HepG2 (cell line): ENCODE measurements around the gene ERC1.

Experiments
- EZH2 ChIP-seq: conservative IDR thresholded peaks from 2 replicates; pipeline ENCODE4 v1.6.1; 2012; ENCODE audit warnings: mild to moderate bottlenecking, low read depth, low read length, moderate library complexity
- RFX5 ChIP-seq: IDR thresholded peaks from 2 replicates; pipeline ENCODE4 v1.6.1; 2011; ENCODE audit warnings: low read depth, low read length, improper control_type of control experiment
- ZNF768 ChIP-seq: sonication (generic); formaldehyde crosslinking; IDR thresholded peaks from 2 replicates; pipeline ENCODE4 v1.4.0; 2020; ENCODE audit warnings: missing genetic modification reagents
- TF ChIP-seq, protein P1 (sequence below): sonication (generic); formaldehyde crosslinking; IDR thresholded peaks from 2 replicates; pipeline ENCODE4 v1.5.0; 2020; ENCODE audit warnings: mild to moderate bottlenecking, missing genetic modification reagents, moderate library complexity

GRCh38 chr12:998020-998874 lies 7.2 kb downstream of the ERC1 start:
- TF ChIP-seq ZNF768 (CRISPR knock-in tag): no peak
- TF ChIP-seq EZH2: no peak
- no peak for TF ChIP-seq RFX5
- TF ChIP-seq, protein P1, sequence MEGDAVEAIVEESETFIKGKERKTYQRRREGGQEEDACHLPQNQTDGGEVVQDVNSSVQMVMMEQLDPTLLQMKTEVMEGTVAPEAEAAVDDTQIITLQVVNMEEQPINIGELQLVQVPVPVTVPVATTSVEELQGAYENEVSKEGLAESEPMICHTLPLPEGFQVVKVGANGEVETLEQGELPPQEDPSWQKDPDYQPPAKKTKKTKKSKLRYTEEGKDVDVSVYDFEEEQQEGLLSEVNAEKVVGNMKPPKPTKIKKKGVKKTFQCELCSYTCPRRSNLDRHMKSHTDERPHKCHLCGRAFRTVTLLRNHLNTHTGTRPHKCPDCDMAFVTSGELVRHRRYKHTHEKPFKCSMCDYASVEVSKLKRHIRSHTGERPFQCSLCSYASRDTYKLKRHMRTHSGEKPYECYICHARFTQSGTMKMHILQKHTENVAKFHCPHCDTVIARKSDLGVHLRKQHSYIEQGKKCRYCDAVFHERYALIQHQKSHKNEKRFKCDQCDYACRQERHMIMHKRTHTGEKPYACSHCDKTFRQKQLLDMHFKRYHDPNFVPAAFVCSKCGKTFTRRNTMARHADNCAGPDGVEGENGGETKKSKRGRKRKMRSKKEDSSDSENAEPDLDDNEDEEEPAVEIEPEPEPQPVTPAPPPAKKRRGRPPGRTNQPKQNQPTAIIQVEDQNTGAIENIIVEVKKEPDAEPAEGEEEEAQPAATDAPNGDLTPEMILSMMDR (CRISPR knock-in tag): no peak
